OCI-LY1 (cell line): ENCODE data around the gene ASAH2.

ENCODE experiments used
- H2AFZ ChIP-seq: fragments of 200-600 bp; sonication (generic), shearing (Covaris generic); 2 replicates; pipeline ENCODE4 v1.6.0; 2014; ENCODE audit warnings: antibody characterized with exemption, mild to moderate bottlenecking, low read length
- H3F3A ChIP-seq: fragments of 200-600 bp; sonication (generic), shearing (Covaris generic); 2 replicates; pipeline ENCODE4 v1.6.0; 2014; ENCODE audit warnings: mild to moderate bottlenecking, antibody characterized with exemption, low read length, moderate library complexity; ENCODE audit not compliant: insufficient read depth
- H3K27ac ChIP-seq: fragments of 200-600 bp; sonication (generic); 2 replicates; pipeline ENCODE4 v1.5.1; 2014; ENCODE audit warnings: low read length, mixed run types, mild to moderate bottlenecking, low read depth; ENCODE audit not compliant: poor library complexity, severe bottlenecking
- H3K27me3 ChIP-seq: fragments of 200-600 bp; sonication (generic); 2 replicates; pipeline ENCODE4 v1.6.0; 2014; ENCODE audit warnings: antibody characterized with exemption, mild to moderate bottlenecking, low read length, moderate library complexity; ENCODE audit not compliant: insufficient read depth
- H3K36me3 ChIP-seq: fragments of 200-600 bp; sonication (generic); 2 replicates; pipeline ENCODE4 v1.6.1; 2014; ENCODE audit warnings: mild to moderate bottlenecking, antibody characterized with exemption, low read length, moderate library complexity, mixed read lengths; ENCODE audit not compliant: insufficient read depth
- H3K4me1 ChIP-seq: fragments of 200-600 bp; sonication (generic); 2 replicates; pipeline ENCODE4 v1.5.1; 2014; ENCODE audit warnings: mild to moderate bottlenecking, low read length, moderate library complexity; ENCODE audit not compliant: insufficient read depth, severe bottlenecking
- H3K4me2 ChIP-seq: fragments of 200-600 bp; sonication (generic), shearing (Covaris generic); 2 replicates; pipeline ENCODE4 v1.6.1; 2014; ENCODE audit warnings: low read length
- H3K4me3 ChIP-seq: fragments of 200-600 bp; sonication (generic); 2 replicates; pipeline ENCODE4 v1.5.1; 2014; ENCODE audit warnings: low read length, low read depth, mild to moderate bottlenecking, mixed read lengths; ENCODE audit not compliant: poor library complexity, severe bottlenecking
- H3K79me2 ChIP-seq: fragments of 200-600 bp; shearing (Covaris generic); 2 replicates; pipeline ENCODE4 v1.6.1; 2016; ENCODE audit warnings: mixed run types, low read length, mixed read lengths; ENCODE audit not compliant: insufficient read depth
- H3K9ac ChIP-seq: fragments of 200-600 bp; sonication (generic), shearing (Covaris generic); 2 replicates; pipeline ENCODE4 v1.6.1; 2014; ENCODE audit warnings: mild to moderate bottlenecking, low read length, mixed read lengths
- H3K9me2 ChIP-seq: fragments of 200-600 bp; sonication (generic), shearing (Covaris generic); 2 replicates; pipeline ENCODE4 v1.6.1; 2014; ENCODE audit warnings: low read depth, mild to moderate bottlenecking, low read length, mixed read lengths
- H3K9me3 ChIP-seq: fragments of 200-600 bp; shearing (Covaris generic); 2 replicates; pipeline ENCODE4 v1.6.1; 2014; ENCODE audit warnings: low read length, mixed read lengths
- H4K20me1 ChIP-seq: fragments of 200-600 bp; sonication (generic), shearing (Covaris generic); 2 replicates; pipeline ENCODE4 v1.6.0; 2016; ENCODE audit warnings: mild to moderate bottlenecking, low read length; ENCODE audit not compliant: insufficient read depth
- CTCF ChIP-seq: fragments of 200-600 bp; sonication (generic), shearing (Covaris generic); IDR thresholded peaks from 2 replicates; pipeline ENCODE4 v1.5.1; 2017; ENCODE audit warnings: mild to moderate bottlenecking, antibody characterized with exemption, low read length, moderate library complexity, mixed read lengths
- EZH2 ChIP-seq: fragments of 200-600 bp; sonication (generic), shearing (Covaris generic); IDR thresholded peaks from 2 replicates; pipeline ENCODE4 v1.8.0; 2017; ENCODE audit warnings: borderline replicate concordance, mixed run types, mild to moderate bottlenecking, antibody characterized with exemption, low read length, moderate library complexity, mixed read lengths

The ASAH2 gene

GRCh38 chr10:50279489-50279888 is 28.2 kb upstream of the ASAH2 start:
- H3K9me3 ChIP-seq = no peaks in the 10 kb centered on the region
- no peak overlapping the region for H3K4me2 ChIP-seq
- no peak overlapping the region for H2AFZ ChIP-seq
- no peaks in the 10 kb centered on the region for H4K20me1 ChIP-seq
- H3K9me2 ChIP-seq = no peaks in the 10 kb centered on the region
- no peaks in the 10 kb centered on the region for H3F3A ChIP-seq
- no peak for TF ChIP-seq CTCF
- no peak for TF ChIP-seq EZH2
- H3K36me3 ChIP-seq = no peaks in the 10 kb centered on the region
- H3K4me1 ChIP-seq = no peaks in the 10 kb centered on the region
- no peaks in the 10 kb centered on the region for H3K79me2 ChIP-seq
- H3K27ac ChIP-seq = no peak overlapping the region
- H3K27me3 ChIP-seq = no peaks in the 10 kb centered on the region; the same call in 1 of the 2 replicates
- H3K4me3 ChIP-seq = no peak overlapping the region
- no peak overlapping the region for H3K9ac ChIP-seq

GRCh38 chr10:50275650-50276235 is 24.4 kb upstream of the ASAH2 start:
- Histone ChIP-seq H3K9ac (no peak overlapping the region), H3K79me2 (no peaks in the 10 kb centered on the region), H3K4me2 (no peak overlapping the region), H2AFZ (no peak overlapping the region), H4K20me1 (no peaks in the 10 kb centered on the region), H3K9me2 (no peaks in the 10 kb centered on the region), H3K27ac (no peak overlapping the region), H3F3A (no peaks in the 10 kb centered on the region), H3K27me3 (no peaks in the 10 kb centered on the region), H3K4me1 (no peaks in the 10 kb centered on the region), H3K4me3 (no peak overlapping the region), H3K9me3 (no peaks in the 10 kb centered on the region), H3K36me3 (no peaks in the 10 kb centered on the region)
- TF ChIP-seq CTCF (peak; percentile 76), EZH2 (no peak)

GRCh38 chr10:50272531-50272930 is 21.2 kb upstream of the ASAH2 start:
- H3K9me2 ChIP-seq = no peaks in the 10 kb centered on the region
- H3K4me1 ChIP-seq = no peaks in the 10 kb centered on the region
- H4K20me1 ChIP-seq = no peaks in the 10 kb centered on the region
- no peak overlapping the region for H3K4me3 ChIP-seq
- no peaks in the 10 kb centered on the region for H3K36me3 ChIP-seq
- H3K4me2 ChIP-seq = no peak overlapping the region
- H3K79me2 ChIP-seq = no peaks in the 10 kb centered on the region
- no peaks in the 10 kb centered on the region for H3K27me3 ChIP-seq
- H3F3A ChIP-seq = no peaks in the 10 kb centered on the region
- H2AFZ ChIP-seq = no peak overlapping the region
- H3K9ac ChIP-seq = no peak overlapping the region
- H3K27ac ChIP-seq = no peak overlapping the region
- TF ChIP-seq EZH2 (no peak), CTCF (no peak)
- no peaks in the 10 kb centered on the region for H3K9me3 ChIP-seq
